Activated naive CD4-positive, alpha-beta T cell treated with Interleukin-2 at 50 U/mL for 16 hours (primary cell): ENCODE results near the gene MECP2.
"Not testable (repeated sequence)": the region's sequence is repeated elsewhere in the genome, so short reads cannot be mapped to it uniquely, and the experiment has no call there.

Experiments
- DNase-seq: peaks from one replicate; pipeline ENCODE4 v3.0.0-alpha.2; 2020

Gene MECP2

GRCh38 chrX:154014429-154015380, 82.8 kb downstream of the MECP2 start:
- DNase-seq = no peak

DNA sequence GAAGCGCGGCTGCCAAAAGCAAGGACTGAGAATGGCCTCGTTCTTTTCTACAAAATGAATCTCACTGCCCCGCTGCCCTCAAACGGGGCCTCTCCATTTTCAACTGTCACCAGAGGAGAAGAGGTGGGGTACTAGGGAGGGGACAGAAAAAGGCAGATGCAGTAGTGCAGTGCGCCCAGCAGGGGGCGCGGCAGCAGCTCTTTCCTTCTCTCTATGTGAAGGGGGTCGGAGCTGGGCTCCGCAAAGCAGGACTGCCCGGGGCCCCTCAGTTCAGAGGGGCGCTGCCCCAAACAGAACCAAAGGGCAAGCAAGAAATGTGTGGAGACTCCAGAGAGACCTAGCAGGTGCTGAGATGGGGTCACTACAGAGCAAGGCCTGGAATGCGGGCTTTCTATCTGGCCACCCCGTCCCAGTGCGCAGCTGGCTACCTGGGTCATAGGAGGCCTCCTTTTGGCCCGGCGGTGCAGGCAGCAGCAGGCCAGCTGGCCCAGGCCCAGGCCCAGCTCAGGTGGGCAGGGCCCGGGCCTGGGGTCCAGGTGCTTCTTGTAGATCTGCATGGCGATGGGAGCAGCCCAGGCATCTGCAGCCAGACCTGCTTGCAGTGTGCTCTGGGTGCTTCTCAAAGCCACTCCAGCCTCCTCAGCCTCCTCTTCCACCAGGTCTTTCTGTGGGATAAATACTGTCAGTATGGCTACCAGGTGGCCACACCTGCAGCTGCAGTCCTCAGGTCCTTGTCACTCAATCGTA, 83.7 kb downstream of the MECP2 start:
- peak; percentile 49 for DNase-seq

- no peak for DNase-seq
Measured at GRCh38 chrX:154013001-154013421, 84.5 kb downstream of the MECP2 start.

- no peak for DNase-seq
Measured at GRCh38 chrX:154012336-154012991, 85.1 kb downstream of the MECP2 start.

DNA sequence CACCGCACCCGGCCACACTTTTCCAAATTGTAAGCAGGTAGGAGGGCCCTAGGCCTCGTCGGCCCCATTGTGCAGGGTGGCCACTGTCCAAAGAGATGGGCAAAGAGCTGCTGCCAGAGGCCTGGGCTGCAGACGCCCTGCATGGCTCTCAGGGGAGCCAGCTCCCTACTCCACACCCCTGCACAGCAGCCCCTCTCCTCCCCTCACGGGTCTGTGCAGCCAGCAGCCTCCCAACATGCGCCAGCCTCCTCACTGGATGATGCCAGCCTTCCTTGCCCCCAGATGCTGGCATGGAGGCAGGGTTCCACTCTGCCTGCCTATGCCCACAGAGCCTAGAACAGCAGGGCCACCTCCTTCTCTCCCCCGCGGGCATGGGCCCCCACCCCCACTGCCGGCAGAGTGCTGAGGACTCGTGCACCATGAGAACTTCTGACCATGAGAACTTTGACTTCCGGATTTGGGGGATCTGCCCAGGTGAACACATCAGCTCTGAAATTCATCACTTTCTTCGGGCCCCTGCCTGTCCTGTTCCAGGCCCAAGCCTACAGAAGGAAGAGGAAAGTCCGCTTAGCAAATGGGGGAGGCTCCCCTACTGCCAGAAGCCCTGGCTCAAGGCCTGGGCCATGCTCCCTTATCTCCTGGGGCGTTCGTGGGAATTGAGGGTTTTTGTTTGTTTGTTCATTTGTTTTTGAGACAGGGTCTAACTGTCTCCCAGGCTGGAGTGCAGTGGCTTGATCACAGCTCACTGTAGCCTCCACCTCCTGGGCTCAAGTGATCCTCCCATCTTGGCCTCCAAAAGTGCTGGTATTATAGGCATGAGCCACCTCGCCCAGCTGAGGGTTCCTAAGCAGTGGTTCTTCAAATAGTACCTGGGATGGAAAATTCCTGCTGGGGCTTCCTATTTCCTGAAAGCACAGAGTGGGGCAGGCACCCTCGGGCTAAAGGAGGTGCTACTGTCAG, 85.9 kb downstream of the MECP2 start:
- no peak for DNase-seq

GRCh38 chrX:154010330-154011087, 87.0 kb downstream of the MECP2 start:
- DNase-seq = no peak

DNA sequence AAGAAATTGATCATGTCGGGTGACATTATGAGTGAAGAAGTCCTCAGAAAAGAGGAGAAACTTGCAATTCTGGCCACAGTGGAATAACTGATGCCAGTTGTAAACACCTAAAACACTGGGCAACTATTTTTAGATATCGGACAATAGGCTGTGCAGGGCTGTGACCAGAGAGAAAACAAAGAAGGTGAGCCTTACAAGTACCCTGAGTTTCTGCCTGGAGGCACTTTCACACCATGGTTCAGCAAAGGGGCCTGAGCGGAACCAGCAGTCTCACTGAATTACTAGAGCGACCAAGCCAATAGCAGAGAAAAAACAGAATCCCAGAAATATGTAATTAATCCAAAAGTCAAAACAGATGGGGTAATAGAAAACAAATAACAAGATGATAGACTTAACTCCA, 89.0 kb downstream of the MECP2 start:
- no peak for DNase-seq

GRCh38 chrX:154006947-154007346, 90.6 kb downstream of the MECP2 start:
- no peak for DNase-seq

DNA sequence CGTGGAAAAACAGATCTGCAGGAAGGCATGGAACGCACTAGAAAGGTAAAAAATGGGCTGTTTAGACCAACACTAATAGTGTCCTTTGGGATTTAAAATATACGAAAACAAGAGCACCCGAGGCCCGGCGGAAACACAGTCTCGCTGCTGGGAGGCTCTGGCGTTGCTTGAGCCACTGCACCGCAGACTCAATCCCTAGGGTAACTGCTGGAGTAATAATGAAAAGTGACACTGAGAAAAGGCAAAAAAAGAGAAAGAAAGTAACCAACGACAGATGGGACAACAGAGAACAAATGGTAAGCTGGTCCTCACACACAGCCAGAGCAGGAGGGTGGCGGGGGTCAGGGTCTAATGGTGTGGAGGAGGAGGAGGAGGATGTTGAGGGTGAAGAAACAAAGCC, 93.2 kb downstream of the MECP2 start:
- no peak for DNase-seq

- DNase-seq = peak; percentile 52
Measured at GRCh38 chrX:154002215-154002719, 95.2 kb downstream of the MECP2 start.

DNA sequence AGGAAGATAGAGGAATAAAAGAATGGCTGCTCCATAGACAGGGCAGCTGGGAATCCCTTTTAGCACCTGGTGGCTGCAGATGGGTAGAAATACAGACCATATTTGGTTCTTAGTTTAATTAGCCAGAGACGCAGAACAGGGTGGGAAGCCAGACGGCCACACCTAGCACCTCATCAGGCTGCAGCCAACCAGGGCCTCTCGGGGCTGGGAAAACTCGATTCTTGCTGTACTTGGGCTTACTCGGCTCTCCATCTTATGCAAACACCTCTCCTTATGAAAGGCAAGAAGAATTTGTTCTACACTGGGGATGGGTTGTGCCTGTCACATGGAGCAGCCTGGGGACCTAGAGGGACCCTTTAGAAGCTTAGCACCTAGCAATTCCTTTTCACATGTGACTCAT, 97.5 kb downstream of the MECP2 start:
- no peak for DNase-seq

DNA sequence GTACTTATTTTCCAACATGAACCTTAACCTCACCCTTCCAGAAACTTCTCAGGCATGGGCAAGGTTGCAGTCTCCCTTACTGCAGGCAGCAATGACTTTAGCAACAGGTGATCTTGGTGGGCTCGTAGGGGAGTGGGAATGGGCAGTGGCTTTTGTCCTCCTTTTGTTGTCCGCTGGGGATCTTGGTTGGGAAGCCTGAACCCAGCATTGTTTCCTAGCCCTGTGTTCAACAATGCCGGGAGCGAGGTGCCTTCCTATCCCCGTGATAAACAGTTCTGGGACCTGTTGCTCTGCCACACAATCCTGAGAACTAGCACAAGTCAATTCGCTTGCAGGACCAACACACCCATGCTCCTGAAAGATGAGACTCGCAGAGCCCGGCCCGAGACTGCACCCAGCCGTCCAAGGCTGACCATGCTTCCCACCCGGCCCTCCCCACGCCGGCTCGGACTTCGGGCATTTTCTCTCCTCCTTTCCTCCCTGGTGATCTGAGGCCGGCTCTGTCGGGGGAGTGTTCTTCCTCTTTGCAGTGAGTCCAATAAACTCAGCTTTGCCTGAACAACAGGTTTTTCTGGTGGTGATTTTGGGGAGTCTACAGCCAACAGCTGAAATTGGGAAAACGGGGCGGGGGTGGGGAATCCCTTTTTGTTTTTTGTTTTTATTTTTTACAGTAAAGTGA, 98.0 kb downstream of the MECP2 start:
- no peak for DNase-seq

DNA sequence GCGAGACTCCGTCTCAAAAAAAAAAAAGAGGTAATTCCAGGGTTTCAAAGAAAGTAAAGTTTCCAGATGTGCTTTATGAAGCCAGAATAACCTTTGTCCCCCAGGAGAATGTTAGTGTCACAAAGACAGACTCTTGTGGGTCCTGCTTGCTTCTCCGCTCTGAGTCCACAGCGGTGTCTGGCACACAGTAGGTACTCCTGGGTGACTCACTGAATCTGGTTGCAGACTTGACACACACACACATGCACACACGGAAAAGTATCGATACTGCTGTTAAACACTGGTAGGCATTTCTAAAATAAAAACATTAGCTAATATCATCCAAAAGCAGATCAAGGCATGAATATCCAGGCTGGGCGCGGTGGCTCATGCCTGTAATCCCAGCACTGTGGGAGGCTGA, 102.0 kb downstream of the MECP2 start:
- no peak for DNase-seq

- DNase-seq = not testable (repeated sequence)
Measured at GRCh38 chrX:153994398-153994797, 103.1 kb downstream of the MECP2 start.

DNA sequence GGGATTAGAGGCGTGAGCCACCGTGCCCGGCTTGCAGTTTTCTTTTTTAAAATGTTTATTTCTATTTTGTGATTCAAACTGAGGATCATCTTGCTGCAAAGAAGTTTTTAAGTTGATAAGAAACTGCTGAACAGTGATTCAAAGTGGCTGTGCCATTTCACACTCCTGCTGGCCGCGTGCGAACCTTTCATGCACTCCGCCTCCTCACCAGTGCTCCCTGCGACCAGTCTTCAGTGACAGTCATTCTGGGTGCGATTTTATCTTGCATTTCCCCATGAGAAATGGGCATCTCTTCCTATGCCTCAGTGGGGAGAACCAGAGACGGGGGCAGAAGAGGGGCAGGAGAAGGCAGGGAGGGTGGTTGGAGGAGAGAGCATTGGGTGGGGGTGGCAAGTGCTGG, 103.5 kb downstream of the MECP2 start:
- no peak for DNase-seq

GRCh38 chrX:153993079-153993478, 104.4 kb downstream of the MECP2 start:
- DNase-seq = no peak

DNA sequence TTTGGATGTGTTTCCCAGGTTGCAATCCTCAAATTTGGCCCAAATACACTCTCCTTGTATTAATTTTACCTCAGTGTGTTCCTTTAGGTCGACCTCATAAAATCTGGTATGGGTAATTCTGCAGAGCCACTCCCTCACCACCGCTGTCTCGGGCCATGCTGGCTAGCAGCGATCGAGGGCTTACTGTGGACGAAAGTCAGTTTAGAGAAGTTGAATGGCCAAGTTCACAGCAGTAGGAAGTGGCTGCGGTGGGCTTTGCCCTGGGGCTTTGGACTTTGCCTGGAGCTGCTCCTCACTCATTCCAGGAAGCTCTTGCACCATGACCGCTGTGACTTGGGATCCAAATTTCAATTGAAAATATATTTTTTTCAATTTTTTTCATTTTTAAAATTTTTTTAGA, 105.3 kb downstream of the MECP2 start:
- DNase-seq = no peak

GRCh38 chrX:153991013-153991580, 106.4 kb downstream of the MECP2 start:
- DNase-seq = no peak

DNA sequence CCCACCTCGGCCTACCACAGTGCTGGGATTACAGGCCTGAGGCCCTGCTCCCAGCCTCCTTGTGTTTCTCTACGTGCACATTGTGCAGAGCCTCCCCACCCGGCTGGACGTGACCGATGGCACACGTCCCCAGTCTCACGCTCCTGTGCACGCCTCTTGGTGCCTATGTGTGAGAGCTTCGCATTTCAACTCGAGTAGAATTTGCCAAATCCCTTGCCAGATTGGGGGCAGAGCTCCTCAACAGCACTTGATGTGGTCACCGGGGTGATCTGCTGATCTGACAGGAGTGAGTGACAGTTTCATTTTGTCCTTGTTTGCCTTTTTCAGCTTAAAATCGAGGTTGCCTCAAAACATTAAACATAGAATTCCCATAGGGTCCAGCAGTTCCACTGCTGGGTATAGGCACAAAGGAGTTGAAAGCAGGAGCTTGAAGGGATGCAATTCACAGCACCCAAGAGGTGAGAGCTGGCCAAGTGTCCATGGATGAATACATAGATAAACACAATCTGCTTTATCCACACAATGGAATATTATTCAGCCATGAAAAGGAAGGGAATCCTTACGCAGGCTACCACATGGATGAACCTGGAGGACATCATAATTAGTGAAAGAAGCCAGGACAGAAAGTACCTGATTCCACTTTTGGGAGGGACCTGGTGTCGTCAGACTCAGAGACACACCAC, 107.4 kb downstream of the MECP2 start:
- no peak for DNase-seq

- DNase-seq = no peak
Measured at GRCh38 chrX:153988493-153988892, 109.0 kb downstream of the MECP2 start.
